Activated naive CD4-positive, alpha-beta T cell treated with Interleukin-2 at 50 U/mL for 16 hours (primary cell): ENCODE results near the gene LYRM4.
"Not testable (repeated sequence)": the region's sequence is repeated elsewhere in the genome, so short reads cannot be mapped to it uniquely, and the experiment has no call there.

Experiments
- DNase-seq: peaks from one replicate; pipeline ENCODE4 v3.0.0-alpha.2; 2020

Gene LYRM4

DNA sequence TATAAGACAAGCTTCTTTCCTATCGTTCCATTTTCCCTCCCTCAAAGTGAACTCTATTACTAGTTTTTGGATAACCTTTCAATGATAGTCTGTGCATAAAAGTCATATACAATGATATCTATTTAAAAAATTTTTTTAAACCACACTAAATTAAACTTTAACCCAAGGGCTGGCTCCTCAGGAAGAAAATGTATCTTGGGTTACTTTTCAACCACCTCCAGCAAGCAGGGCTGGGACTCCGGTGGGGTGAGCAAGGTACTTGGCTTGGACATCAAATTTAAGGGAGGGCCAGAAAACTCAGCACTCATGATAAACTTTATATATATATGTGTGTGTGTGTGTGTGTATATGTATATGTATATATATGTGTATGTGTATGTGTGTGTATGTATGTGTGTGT is 189.5 kb downstream of the LYRM4 start:
- no peak for DNase-seq

DNA sequence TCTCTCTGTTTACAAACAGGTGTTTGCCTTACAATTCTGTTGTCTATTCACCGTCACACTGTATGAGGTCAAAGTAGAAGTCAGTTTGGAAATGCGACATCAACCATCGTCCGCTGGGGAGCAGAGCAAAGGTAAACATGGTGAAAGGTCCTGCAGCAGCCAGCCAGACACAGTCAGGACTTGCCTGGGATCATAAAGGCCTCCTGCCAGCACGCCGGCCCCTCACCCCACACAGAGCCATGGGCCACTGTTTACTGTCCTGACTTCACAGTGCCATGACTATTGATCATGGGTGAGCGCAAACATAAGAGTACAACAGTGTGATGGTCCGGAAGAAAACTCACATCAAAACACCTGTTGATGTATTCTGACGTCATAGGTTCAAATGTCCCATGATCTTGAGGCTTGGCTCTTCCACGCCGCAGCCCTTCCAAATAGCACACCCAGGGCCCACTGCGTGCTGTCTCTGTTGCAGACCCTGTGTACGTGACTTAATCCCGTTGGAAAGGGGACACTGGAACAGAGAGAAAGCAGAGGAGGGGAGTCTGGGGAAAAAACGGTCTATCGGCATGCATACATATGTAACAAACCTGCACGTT is 192.5 kb downstream of the LYRM4 start:
- DNase-seq: no peak

DNA sequence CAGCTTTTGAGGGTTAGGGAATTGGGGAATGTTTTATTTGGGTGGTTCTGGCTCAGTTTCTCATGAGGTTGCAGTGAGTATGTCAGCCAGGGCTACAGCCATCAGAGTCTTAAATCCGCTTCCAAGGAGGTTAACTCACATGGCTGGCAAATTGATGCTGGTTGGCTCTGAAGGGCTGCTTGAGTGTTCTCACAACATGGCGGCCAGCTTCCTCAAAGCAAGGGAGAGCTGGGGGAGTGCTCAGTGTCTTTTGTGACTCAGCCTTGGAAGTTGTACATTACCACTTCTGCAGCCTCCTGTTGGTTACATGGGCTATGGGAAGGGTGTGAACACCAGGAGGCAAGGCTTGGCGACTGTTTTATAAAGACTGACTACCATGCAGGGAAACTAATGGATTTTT is 193.4 kb downstream of the LYRM4 start:
- DNase-seq: no peak

DNA sequence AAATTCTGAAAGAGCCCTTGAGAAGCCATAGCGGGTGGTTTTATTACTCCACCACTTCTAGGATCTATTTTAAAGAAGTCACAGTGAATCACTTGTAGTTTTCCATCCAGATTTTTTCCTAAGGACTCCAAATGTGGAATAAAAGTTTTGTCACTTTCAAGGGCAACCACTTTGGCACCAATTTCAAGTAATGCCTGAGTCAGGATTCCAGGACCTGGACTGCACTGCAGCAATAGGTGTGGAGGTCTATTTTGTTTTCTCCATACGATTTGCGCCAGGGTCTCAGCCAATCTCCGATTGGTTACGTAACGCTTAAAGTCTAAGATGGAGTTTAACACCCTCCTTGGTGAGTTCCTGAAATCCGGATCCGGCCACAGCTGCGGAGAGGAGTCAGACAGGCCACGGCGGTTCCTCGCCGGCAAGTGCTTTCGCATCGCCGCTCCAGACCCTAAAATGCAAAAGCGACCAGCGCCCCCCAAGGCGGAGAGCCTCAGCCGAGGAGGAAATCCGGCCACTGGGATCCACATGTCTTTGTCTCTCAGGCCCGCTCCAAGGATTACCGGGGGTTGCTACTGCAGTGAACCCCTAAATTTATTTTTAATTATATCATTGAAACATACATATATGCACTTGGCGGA is 194.2 kb downstream of the LYRM4 start:
- DNase-seq: no peak

DNA sequence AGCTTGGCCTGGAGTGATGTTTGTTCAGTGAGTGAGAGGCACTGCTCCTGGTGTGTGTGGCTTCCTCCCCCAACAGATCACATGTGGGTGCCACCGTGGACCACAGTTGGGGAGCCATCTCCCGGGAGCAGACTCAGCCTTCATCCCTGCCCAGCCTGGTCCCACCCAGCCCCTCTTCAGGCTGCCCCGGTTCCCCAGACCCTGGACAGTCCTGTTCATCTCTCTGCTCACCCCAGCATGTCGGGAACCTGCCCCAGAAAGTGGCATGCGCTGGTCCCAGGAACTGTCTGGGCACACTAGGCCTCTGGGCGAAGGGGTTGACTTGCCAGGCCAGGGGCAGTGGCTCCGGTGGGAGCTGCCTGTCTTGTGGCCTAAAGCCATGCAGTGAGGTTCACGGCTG is 197.1 kb downstream of the LYRM4 start:
- DNase-seq: no peak

DNA sequence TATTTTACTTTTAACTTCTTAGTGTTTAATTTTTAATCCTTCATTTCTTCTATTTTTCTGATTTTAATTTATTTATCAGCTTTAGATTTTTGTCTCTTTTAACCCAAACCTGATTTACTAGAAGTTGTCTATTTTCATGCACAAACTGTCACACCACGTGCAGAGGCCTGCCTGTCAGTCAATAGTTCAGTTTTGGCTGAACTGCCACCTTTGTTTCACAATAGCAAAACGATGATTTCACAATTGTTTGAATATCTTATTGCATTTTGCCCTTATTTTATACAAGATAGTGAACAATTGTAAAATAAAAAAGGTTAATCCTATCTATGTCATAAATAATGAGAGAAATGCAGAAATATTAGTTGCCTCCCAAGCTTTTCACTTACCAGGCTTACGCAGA is 199.6 kb downstream of the LYRM4 start:
- DNase-seq: no peak

DNA sequence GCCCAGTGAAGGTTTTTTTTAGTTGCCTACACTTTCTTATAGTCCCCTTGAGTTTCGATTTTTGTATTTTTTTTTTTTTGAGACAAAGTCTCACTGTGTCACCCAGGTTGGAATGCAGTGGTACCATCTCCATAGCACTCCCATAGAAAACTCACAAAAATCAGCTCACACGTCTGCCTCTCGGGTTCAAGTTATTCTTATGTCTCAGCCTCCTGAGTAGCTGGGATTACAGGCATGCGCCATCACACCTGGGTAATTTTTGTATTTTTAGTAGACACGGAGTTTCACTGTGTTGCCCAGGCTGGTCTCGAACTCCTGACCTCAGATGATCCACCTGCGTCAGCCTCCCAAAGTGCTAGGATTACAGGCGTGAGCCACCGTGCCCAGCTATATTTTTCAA is 200.3 kb downstream of the LYRM4 start:
- not testable (repeated sequence) for DNase-seq

DNA sequence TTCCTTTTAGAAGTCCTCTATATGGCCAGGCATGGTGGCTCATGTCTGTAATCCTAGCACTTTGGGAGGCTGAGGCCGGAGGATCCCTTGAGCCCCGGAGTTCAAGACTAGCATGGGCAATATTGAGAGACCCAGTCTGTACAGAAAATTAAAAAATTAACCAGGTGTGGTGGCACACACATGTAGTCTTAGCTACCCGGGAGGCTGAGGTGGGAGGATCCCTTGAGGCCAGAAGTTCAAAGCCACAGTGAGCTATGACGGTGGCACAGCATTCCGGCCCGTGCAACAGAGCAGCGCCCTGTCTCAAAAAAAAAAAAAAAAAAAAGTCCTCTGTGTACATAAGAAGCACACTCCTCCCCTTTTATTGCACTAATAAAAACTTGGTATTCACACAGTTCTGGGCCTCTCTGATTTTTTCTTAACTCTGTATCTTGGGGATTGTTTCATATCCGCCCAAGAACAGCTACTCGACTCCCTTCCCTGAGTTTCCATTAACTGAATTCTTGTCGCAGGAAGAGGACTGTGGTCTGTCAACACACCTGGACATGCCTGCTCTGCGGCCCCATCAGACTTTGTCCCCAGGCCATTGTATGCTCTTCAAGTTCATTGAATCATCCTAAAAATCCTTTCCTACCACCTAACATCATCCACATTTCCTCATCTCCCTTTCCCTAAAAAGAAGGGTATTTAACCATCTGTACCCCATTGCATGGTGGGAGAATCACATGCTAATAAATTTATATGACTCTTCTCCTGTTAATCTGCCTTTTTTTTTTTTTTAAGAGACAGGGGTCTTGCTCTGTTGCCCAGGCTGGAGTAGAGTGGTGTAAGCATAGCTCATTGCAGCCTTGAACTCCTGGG is 201.5 kb downstream of the LYRM4 start:
- no peak for DNase-seq
